ENCODE results near the gene SSU72. TPM values are rescaled to one million over a fixed set of nuclear protein-coding genes. Genes with fewer than 3 reads are reported as not detected.

Gene SSU72
- total and polyA plus RNA-seq, 2 donors (not counting 3 experiments of a cell fraction or from before 2014, with no cell fraction given): 85.9 to 129 TPM

GRCh38 chr1:1601564-1602303, 27.1 kb upstream of the SSU72 start:
- no peaks in the 10 kb centered on the region for H3K9me1 ChIP-seq (replicated peaks; ENCODE audit: control insufficient read depth, extremely low read depth, insufficient read depth, low read length)
- TF ChIP-seq GATA2 (IDR thresholded peaks at IDR 0.05; ENCODE audit: insufficient read depth, insufficient read length, low read depth, low read length) (no peak), FOS (IDR thresholded peaks at IDR 0.05; ENCODE audit: borderline replicate concordance, insufficient read depth, low read length) (no peak), JUN (IDR thresholded peaks at IDR 0.05; ENCODE audit: borderline replicate concordance, insufficient read depth, insufficient read length, low read depth) (no peak), POLR2A (IDR thresholded peaks at IDR 0.05; ENCODE audit: low read depth, low read length) (no peak), EZH2 (IDR thresholded peaks at IDR 0.05; ENCODE audit: borderline replicate concordance, low read depth, low read length, severe bottlenecking) (no peak), MYC (IDR thresholded peaks at IDR 0.05; ENCODE audit: low read depth, low read length) (no peak)
- H3K4me2 ChIP-seq (ENCODE audit: insufficient read depth, low read length): no peak overlapping the region
- no peaks in the 10 kb centered on the region for H3K36me3 ChIP-seq (ENCODE audit: control insufficient read depth in 2 of 2, extremely low read depth in 1 of 2, insufficient read depth in 2 of 2, low read length in 2 of 2)
- FAIRE-seq (no peak), DNase-seq (ENCODE audit: low read depth, low spot score) (no peak)
- no peaks in the 10 kb centered on the region for H4K20me1 ChIP-seq (replicated peaks; ENCODE audit: control insufficient read depth, extremely low read depth, insufficient read depth, low read length)
- no peak overlapping the region for H2AFZ ChIP-seq (ENCODE audit: low read depth, low read length)
- H3K9me3 ChIP-seq (replicated peaks; ENCODE audit: control insufficient read depth, insufficient read depth, low read length): no peaks in the 10 kb centered on the region
- H3K79me2 ChIP-seq (ENCODE audit: control insufficient read depth, insufficient read depth, low read length): no peaks in the 10 kb centered on the region
- intact Hi-C loops (cut with micrococcal nuclease) (no loop called here), dilution Hi-C loops (cut with MboI; ENCODE audit: extremely low pct_ligation_motif_present, low sequenced_read_pairs) (no loop called here)
- POLR2A ChIA-PET: interaction anchor here (0.6 kb wide), 1 partner anchor 464 kb away, joined by 5 read pairs; no protein-coding TSS in a partner anchor
- no peak overlapping the region for H3K9ac ChIP-seq (replicated peaks; ENCODE audit: extremely low read depth, insufficient read depth, low read length)
- no peak overlapping the region for H3K4me3 ChIP-seq (replicated peaks in 1 of 3; ENCODE audit: insufficient read depth in 1 of 3, low read depth in 1 of 3, low read length in 3 of 3)
- peaks cover 10 to 22% of the 10 kb centered on the region in 2 experiments for H3K27me3 ChIP-seq (ENCODE audit: control insufficient read depth in 2 of 2, insufficient read depth in 2 of 2, low read length in 2 of 2)
- CTCF ChIA-PET: interaction anchor here (0.7 to 1.2 kb wide), 2 partner anchors 29 to 53 kb away, joined by 3 read pairs; no protein-coding TSS in a partner anchor
- H3K27ac ChIP-seq (ENCODE audit: insufficient read depth, low read depth, low read length): no peak overlapping the region
- BruUV-seq (replicated peaks): no TSS peak
- H3K4me1 ChIP-seq (ENCODE audit: control insufficient read depth, extremely low read depth, insufficient read depth, low read length): no peaks in the 10 kb centered on the region

DNA sequence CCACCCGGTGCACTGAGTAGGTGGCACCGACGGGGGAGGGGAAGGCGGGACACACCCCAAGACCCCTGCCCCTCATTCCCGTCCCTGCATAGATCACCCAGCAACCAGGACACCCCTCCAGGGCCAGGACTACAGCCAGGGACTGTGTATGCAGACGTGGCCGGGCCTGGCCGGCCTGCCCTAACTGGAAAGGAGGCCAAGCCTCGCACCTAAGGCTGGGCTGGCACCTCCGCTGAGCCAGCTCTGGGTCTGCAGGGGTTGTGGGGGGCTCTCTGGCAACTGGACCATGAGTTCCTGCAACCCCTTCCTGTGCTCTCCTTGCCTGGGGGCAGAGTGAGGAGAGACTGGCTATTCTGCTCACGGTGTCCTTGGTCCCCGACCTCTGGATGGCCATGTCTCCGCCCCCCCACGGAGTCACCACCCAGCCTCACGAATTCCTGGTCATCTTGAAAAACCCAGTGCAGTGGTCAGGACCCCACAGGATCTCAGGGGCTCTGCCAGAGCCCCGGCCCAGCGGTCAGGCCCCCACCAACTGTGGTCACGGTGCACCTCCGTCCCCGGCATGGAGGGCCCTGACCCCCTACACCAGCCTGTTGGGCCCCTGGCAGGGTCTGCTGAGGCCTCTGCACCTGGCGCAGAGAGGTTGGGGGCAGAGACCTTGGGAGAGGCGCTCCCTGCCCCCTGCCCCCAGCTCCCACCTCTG, 26.3 kb upstream of the SSU72 start:
- Histone ChIP-seq H3K27ac (ENCODE audit: insufficient read depth, low read depth, low read length) (no peak overlapping the region), H3K4me2 (ENCODE audit: insufficient read depth, low read length) (no peak overlapping the region), H3K79me2 (ENCODE audit: control insufficient read depth, insufficient read depth, low read length) (no peaks in the 10 kb centered on the region), H3K9me3 (replicated peaks; ENCODE audit: control insufficient read depth, insufficient read depth, low read length) (no peaks in the 10 kb centered on the region), H3K36me3 (ENCODE audit: control insufficient read depth in 2 of 2, extremely low read depth in 1 of 2, insufficient read depth in 2 of 2, low read length in 2 of 2) (no peaks in the 10 kb centered on the region), H3K27me3 (ENCODE audit: control insufficient read depth in 2 of 2, insufficient read depth in 2 of 2, low read length in 2 of 2) (peaks cover 17 to 30% of the 10 kb centered on the region in 2 experiments), H3K4me3 (replicated peaks in 1 of 3; ENCODE audit: insufficient read depth in 1 of 3, low read depth in 1 of 3, low read length in 3 of 3) (no peak overlapping the region), H3K9ac (replicated peaks; ENCODE audit: extremely low read depth, insufficient read depth, low read length) (no peak overlapping the region), H3K4me1 (ENCODE audit: control insufficient read depth, extremely low read depth, insufficient read depth, low read length) (no peaks in the 10 kb centered on the region), H3K9me1 (replicated peaks; ENCODE audit: control insufficient read depth, extremely low read depth, insufficient read depth, low read length) (no peaks in the 10 kb centered on the region), H4K20me1 (replicated peaks; ENCODE audit: control insufficient read depth, extremely low read depth, insufficient read depth, low read length) (no peaks in the 10 kb centered on the region), H2AFZ (ENCODE audit: low read depth, low read length) (no peak overlapping the region)
- dilution Hi-C loops (cut with MboI; ENCODE audit: extremely low pct_ligation_motif_present, low sequenced_read_pairs): no loop called here
- FAIRE-seq: no peak
- no peak for DNase-seq (ENCODE audit: low read depth, low spot score)
- intact Hi-C loops (cut with micrococcal nuclease): no loop called here
- ChIA-PET CTCF (interaction anchor here (0.7 kb wide), 1 partner anchor 29 kb away, joined by 3 read pairs; no protein-coding TSS in a partner anchor), POLR2A (no interaction called here)
- BruUV-seq (replicated peaks): no TSS peak
- no peak for TF ChIP-seq JUN (IDR thresholded peaks at IDR 0.05; ENCODE audit: borderline replicate concordance, insufficient read depth, insufficient read length, low read depth)
